IMR-90 (cell line): ENCODE measurements around the gene HOXD12. TPM values are rescaled to one million over a fixed set of nuclear protein-coding genes. Genes with fewer than 3 reads are reported as not detected.

ENCODE experiments used
- ATAC-seq: fragments of 200-7000 bp; cut with Tn5 transposase; 2 replicates; pipeline ENCODE4 v1.9.1; 2020; ENCODE audit warnings: low read depth, mild to moderate bottlenecking, moderate library complexity
- BruUV-seq: library from RNA; stranded (reverse); fragments of 400-500 nt; replicated peaks from 2 replicates; lab custom pipeline; 2021; lab: Mats Ljungman, UMichigan
- CTCF ChIA-PET: fragments of 300-600 bp; formaldehyde crosslinking; extraction: SDS; loops from one replicate; lab custom pipeline; 2021; ENCODE audit warnings: antibody characterized with exemption; lab: Yijun Ruan, JAX
- POLR2A ChIA-PET: fragments of 300-600 bp; sonication (Branson Sonifier 250); formaldehyde crosslinking; loops from one replicate; lab custom pipeline; 2022; ENCODE audit warnings: antibody characterized with exemption; ENCODE audit not compliant: unreplicated experiment; lab: Charles Lee
- DNase-seq: peaks from one replicate; pipeline ENCODE4 v3.0.0; 2013
- H2AFZ ChIP-seq: replicated peaks from 2 replicates; pipeline ENCODE3; 2013; ENCODE audit warnings: low read length, mild to moderate bottlenecking; ENCODE audit not compliant: poor library complexity
- H2AK5ac ChIP-seq: 2 replicates; pipeline ENCODE4 v1.6.1; 2013; ENCODE audit warnings: low read depth, low read length, inconsistent platforms
- H2AK9ac ChIP-seq: replicated peaks from 2 replicates; pipeline ENCODE3; 2013; ENCODE audit warnings: mild to moderate bottlenecking, low read depth, low read length, moderate library complexity; ENCODE audit not compliant: poor library complexity
- H2BK120ac ChIP-seq: 2 replicates; pipeline ENCODE4 v1.6.1; 2013; ENCODE audit warnings: low read depth, low read length, inconsistent platforms
- H2BK15ac ChIP-seq: 3 replicates; pipeline ENCODE4 v1.6.1; 2013; ENCODE audit warnings: low read depth, low read length, inconsistent platforms
- H2BK20ac ChIP-seq: 2 replicates; pipeline ENCODE4 v1.6.1; 2013; ENCODE audit warnings: low read depth, mild to moderate bottlenecking, inconsistent platforms, low read length, moderate library complexity
- H2BK5ac ChIP-seq: 2 replicates; pipeline ENCODE4 v1.6.1; 2013; ENCODE audit warnings: mild to moderate bottlenecking, low read depth, low read length, inconsistent platforms; ENCODE audit not compliant: poor library complexity, severe bottlenecking
- H3K14ac ChIP-seq: replicated peaks from 2 replicates; pipeline ENCODE4 v1.6.1; 2013; ENCODE audit warnings: low read depth, low read length, inconsistent platforms
- H3K18ac ChIP-seq: 2 replicates; pipeline ENCODE4 v1.6.1; 2013; ENCODE audit warnings: low read depth, low read length, control low read depth
- H3K23ac ChIP-seq: 2 replicates; pipeline ENCODE4 v1.6.1; 2013; ENCODE audit warnings: low read depth, low read length, inconsistent platforms
- H3K27ac ChIP-seq: 2 replicates; pipeline ENCODE4 v1.5.1; 2013; ENCODE audit warnings: mild to moderate bottlenecking, control low read depth, low read length; ENCODE audit not compliant: insufficient read depth
- H3K27me3 ChIP-seq: 2 replicates; pipeline ENCODE4 v1.6.1; 2013; ENCODE audit warnings: low read length; ENCODE audit not compliant: control insufficient read depth, insufficient read depth
- H3K36me3 ChIP-seq: 2 replicates; pipeline ENCODE4 v1.6.1; 2013; ENCODE audit warnings: low read length, mixed read lengths; ENCODE audit not compliant: control insufficient read depth, insufficient read depth
- H3K4ac ChIP-seq: 2 replicates; pipeline ENCODE4 v1.6.1; 2013; ENCODE audit warnings: low read depth, low read length, inconsistent platforms
- H3K4me1 ChIP-seq: 2 replicates; pipeline ENCODE4 v1.6.1; 2013; ENCODE audit warnings: low read length, mixed read lengths; ENCODE audit not compliant: control insufficient read depth, insufficient read depth
- H3K4me2 ChIP-seq: 2 replicates; pipeline ENCODE4 v1.6.1; 2013; ENCODE audit warnings: low read depth, mild to moderate bottlenecking, control low read depth, low read length, moderate library complexity
- H3K4me3 ChIP-seq: 2 replicates; pipeline ENCODE4 v1.5.1; 2013; ENCODE audit warnings: low read depth, mild to moderate bottlenecking, control low read depth, low read length, moderate library complexity; ENCODE audit not compliant: insufficient read depth
- H3K56ac ChIP-seq: 2 replicates; pipeline ENCODE4 v1.6.1; 2013; ENCODE audit warnings: low read length, inconsistent platforms; ENCODE audit not compliant: insufficient read depth; ENCODE audit errors: extremely low read depth
- H3K79me1 ChIP-seq, 2 experiments: 2 replicates each; pipeline ENCODE4 v1.6.1; 2013; ENCODE audit warnings: low read length in 2 of 2, inconsistent platforms in 1 of 2, low read depth in 1 of 2
- H3K9ac ChIP-seq: 2 replicates; pipeline ENCODE4 v1.6.1; 2013; ENCODE audit warnings: low read depth, low read length, control low read depth
- H3K9me1 ChIP-seq: 2 replicates; pipeline ENCODE4 v1.6.1; 2013; ENCODE audit warnings: low read length, inconsistent platforms; ENCODE audit not compliant: insufficient read depth
- H3K9me3 ChIP-seq: 2 replicates; pipeline ENCODE4 v1.6.1; 2013; ENCODE audit warnings: low read length; ENCODE audit not compliant: control insufficient read depth, insufficient read depth
- H4K20me1 ChIP-seq: 2 replicates; pipeline ENCODE4 v1.6.1; 2013; ENCODE audit warnings: low read length, inconsistent platforms; ENCODE audit not compliant: insufficient read depth
- H4K5ac ChIP-seq: 2 replicates; pipeline ENCODE4 v1.6.1; 2013; ENCODE audit warnings: mild to moderate bottlenecking, low read depth, low read length, control low read depth
- H4K8ac ChIP-seq, 2 experiments: 2 replicates each; pipeline ENCODE4 v1.6.1; 2013; ENCODE audit warnings: low read depth in 2 of 2, low read length in 2 of 2, control low read depth in 1 of 2, inconsistent platforms in 1 of 2
- H4K91ac ChIP-seq: 2 replicates; pipeline ENCODE4 v1.6.1; 2013; ENCODE audit warnings: low read depth, low read length, inconsistent platforms; ENCODE audit not compliant: insufficient read depth
- CEBPB ChIP-seq: IDR thresholded peaks from 2 replicates; pipeline ENCODE4 v1.6.1; 2012; ENCODE audit warnings: low read depth, low read length, improper control_type of control experiment
- MAFK ChIP-seq: IDR thresholded peaks from 2 replicates; pipeline ENCODE4 v1.6.1; 2012; ENCODE audit warnings: low read depth, low read length, improper control_type of control experiment
- MAZ ChIP-seq: IDR thresholded peaks from 2 replicates; pipeline ENCODE4 v1.6.1; 2012; ENCODE audit warnings: low read depth, mild to moderate bottlenecking, low read length, improper control_type of control experiment, moderate library complexity, borderline replicate concordance
- RFX5 ChIP-seq: IDR thresholded peaks from 2 replicates; pipeline ENCODE4 v1.8.0; 2012; ENCODE audit warnings: low read depth, mild to moderate bottlenecking, low read length, moderate library complexity
- WGBS, 2 experiments: methylation state at CpG; one replicate each; pipeline versions ENCODE4 v1.1.5 to v1.1.7; 2013; ENCODE audit warnings: missing lambda C conversion rate in 2 of 2; ENCODE audit not compliant: insufficient read length in 1 of 2; ENCODE audit errors: extremely low coverage in 2 of 2; 5-methylcytosine and 5-hydroxymethylcytosine counted together
- dilution Hi-C: fragments of 300-500 bp; cut with HindIII; formaldehyde crosslinking; loops from one replicate; pipeline ENCODE4 v1.14.3; 2018; ENCODE audit warnings: low sequenced_read_pairs; ENCODE audit not compliant: unreplicated experiment
- in situ Hi-C: fragments of 300-500 bp; cut with MboI; formaldehyde crosslinking; loops from 3 replicates; pipeline ENCODE4 v1.14.3; 2019; ENCODE audit warnings: low sequenced_read_pairs, inconsistent platforms, mixed read lengths
- intact Hi-C: fragments of 100-400 bp; cut with micrococcal nuclease; formaldehyde crosslinking; loops from 2 replicates; pipeline ENCODE4 v1.10.0; 2022
- polyA plus RNA-seq, 3 experiments: library from polyadenylated mRNA; depleted of rRNA; stranded (reverse); fragments of >200 nt; gene quantifications; 2 replicates each; pipeline ENCODE4 v1.2.3, GENCODE V29; 2012; ENCODE audit warnings: low replicate concordance in 1 of 3
- total RNA-seq: library from RNA; depleted of rRNA; stranded (reverse); fragments of >200 nt; gene quantifications from 2 replicates; pipeline ENCODE4 v1.2.3, GENCODE V29; 2012
- TF ChIP-seq, protein P1 (sequence below): conservative IDR thresholded peaks from 2 replicates; pipeline ENCODE4 v1.5.1; 2012; ENCODE audit warnings: mild to moderate bottlenecking, low read depth, low read length, improper control_type of control experiment

The HOXD12 gene
- total and polyA plus RNA-seq, 2 of the 4 experiments (the other 2 are of a cell fraction) = not detected

DNA sequence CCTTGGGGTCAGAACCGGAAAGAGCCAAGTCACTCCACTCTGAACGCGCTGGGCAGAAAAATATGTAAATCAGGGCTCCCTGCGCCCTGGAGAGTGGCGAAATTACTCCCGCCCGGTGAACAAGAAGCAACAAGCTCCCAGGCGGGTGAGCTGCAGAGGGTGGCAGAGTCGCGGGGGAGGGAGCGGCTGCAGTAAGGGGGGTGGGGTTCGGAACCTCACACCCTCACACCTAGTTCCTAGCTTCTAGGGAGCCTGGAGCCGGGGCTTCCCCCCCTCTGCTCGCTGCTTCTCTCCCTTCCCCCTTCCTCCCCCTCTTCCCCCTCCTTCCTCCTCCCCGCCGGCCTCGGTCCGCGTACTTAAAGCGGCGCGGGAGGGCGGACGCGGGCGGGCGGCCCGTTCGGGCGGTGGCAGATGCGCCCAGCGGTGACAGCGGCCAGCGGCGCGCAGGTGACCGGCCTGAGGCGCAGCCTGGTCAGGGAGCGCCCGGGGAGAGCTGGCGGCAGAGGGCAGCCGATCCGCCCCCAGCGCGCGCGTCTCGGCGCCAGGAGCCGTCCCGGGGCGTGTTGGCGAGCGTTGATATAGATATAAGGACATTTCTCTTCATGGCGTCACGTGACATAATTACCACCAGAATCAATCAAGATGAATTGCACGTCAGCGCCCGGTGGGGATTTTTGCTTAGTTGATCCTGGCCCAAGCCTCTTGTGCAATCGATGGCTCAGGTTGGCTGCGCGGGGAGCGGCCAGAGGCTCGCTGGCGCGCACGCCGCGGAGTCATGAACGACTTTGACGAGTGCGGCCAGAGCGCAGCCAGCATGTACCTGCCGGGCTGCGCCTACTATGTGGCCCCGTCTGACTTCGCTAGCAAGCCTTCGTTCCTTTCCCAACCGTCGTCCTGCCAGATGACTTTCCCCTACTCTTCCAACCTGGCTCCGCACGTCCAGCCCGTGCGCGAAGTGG is 7.3 kb downstream of the HOXD12 start, which contains the start of gene HOXD11:
Gene HOXD11, plus strand, starts transcription at position 700 of the 959 bp plus-strand sequence. Its CDS starts 76 bp downstream, at position 776.
- H2AK5ac ChIP-seq = no peak within 1 kb of the TSS
- in situ Hi-C loops = no loop called here
- no peaks in the 10 kb centered on the region for H3K79me1 ChIP-seq
- no peak within 1 kb of the TSS for H2BK15ac ChIP-seq
- no peak within 1 kb of the TSS for H4K91ac ChIP-seq
- no peak within 1 kb of the TSS for H3K56ac ChIP-seq
- POLR2A ChIA-PET = no interaction called here
- H2BK5ac ChIP-seq = no peak within 1 kb of the TSS
- H2BK120ac ChIP-seq = no peak within 1 kb of the TSS
- H3K18ac ChIP-seq = no peak within 1 kb of the TSS
- no peaks in the 10 kb centered on the region for H3K36me3 ChIP-seq
- TF ChIP-seq MAZ (no peak), CEBPB (peak; percentile 77), RFX5 (no peak), MAFK (no peak)
- TF ChIP-seq, protein P1, sequence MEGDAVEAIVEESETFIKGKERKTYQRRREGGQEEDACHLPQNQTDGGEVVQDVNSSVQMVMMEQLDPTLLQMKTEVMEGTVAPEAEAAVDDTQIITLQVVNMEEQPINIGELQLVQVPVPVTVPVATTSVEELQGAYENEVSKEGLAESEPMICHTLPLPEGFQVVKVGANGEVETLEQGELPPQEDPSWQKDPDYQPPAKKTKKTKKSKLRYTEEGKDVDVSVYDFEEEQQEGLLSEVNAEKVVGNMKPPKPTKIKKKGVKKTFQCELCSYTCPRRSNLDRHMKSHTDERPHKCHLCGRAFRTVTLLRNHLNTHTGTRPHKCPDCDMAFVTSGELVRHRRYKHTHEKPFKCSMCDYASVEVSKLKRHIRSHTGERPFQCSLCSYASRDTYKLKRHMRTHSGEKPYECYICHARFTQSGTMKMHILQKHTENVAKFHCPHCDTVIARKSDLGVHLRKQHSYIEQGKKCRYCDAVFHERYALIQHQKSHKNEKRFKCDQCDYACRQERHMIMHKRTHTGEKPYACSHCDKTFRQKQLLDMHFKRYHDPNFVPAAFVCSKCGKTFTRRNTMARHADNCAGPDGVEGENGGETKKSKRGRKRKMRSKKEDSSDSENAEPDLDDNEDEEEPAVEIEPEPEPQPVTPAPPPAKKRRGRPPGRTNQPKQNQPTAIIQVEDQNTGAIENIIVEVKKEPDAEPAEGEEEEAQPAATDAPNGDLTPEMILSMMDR = no peak
- no peak within 1 kb of the TSS for H3K4me3 ChIP-seq
- ATAC-seq (no peak; the same call in 1 of the 2 replicates), DNase-seq (no peak)
- BruUV-seq = no TSS peak
- H3K27ac ChIP-seq = no peak within 1 kb of the TSS
- 2% methylated on average over 22 of the region's 85 CpGs; no CpG with 5 or more reads in 1 of the 2 experiments for WGBS, 2 experiments
- H3K4ac ChIP-seq = no peak within 1 kb of the TSS
- no peak within 1 kb of the TSS for H2BK20ac ChIP-seq
- no peaks in the 10 kb centered on the region for H4K20me1 ChIP-seq
- dilution Hi-C loops = no loop called here
- no peak within 1 kb of the TSS for H4K5ac ChIP-seq
- no peak within 1 kb of the TSS for H3K23ac ChIP-seq
- no peaks in the 10 kb centered on the region for H3K9me1 ChIP-seq
- no peak within 1 kb of the TSS for H3K14ac ChIP-seq
- peaks cover 92% of the 10 kb centered on the region for H3K27me3 ChIP-seq
- H2AFZ ChIP-seq = no peak within 1 kb of the TSS
- H3K4me1 ChIP-seq = no peaks in the 10 kb centered on the region
- no peak within 1 kb of the TSS for H2AK9ac ChIP-seq
- intact Hi-C loops = no loop called here
- H3K9me3 ChIP-seq = peaks cover 5% of the 10 kb centered on the region
- no peak within 1 kb of the TSS for H3K9ac ChIP-seq
- H4K8ac ChIP-seq = no peak within 1 kb of the TSS
- CTCF ChIA-PET = no interaction called here
- no peak within 1 kb of the TSS; the same call in 1 of the 2 replicates for H3K4me2 ChIP-seq
